Right renal pelvis (tissue), 4 donors: ENCODE data around the gene ZNF276. TPM values are rescaled to one million over a fixed set of nuclear protein-coding genes. Genes with fewer than 3 reads are reported as not detected.

Experiments used
- DNase-seq, 4 donors: peaks; one replicate each; pipeline ENCODE4 v3.0.0-alpha.2; 2013; ENCODE audit warnings: low read depth in 4 of 4, low spot score in 3 of 4, missing footprints in 1 of 4
- polyA plus RNA-seq, 4 donors: library from polyadenylated mRNA; unstranded; fragments of 120-200 nt; gene quantifications; one replicate each; pipeline ENCODE4 v1.2.1, GENCODE V29; 2013; ENCODE audit not compliant: insufficient read length in 4 of 4

The ZNF276 gene
- polyA plus RNA-seq, 4 donors = 26.6 to 31.6 (median 28.4) TPM

DNA sequence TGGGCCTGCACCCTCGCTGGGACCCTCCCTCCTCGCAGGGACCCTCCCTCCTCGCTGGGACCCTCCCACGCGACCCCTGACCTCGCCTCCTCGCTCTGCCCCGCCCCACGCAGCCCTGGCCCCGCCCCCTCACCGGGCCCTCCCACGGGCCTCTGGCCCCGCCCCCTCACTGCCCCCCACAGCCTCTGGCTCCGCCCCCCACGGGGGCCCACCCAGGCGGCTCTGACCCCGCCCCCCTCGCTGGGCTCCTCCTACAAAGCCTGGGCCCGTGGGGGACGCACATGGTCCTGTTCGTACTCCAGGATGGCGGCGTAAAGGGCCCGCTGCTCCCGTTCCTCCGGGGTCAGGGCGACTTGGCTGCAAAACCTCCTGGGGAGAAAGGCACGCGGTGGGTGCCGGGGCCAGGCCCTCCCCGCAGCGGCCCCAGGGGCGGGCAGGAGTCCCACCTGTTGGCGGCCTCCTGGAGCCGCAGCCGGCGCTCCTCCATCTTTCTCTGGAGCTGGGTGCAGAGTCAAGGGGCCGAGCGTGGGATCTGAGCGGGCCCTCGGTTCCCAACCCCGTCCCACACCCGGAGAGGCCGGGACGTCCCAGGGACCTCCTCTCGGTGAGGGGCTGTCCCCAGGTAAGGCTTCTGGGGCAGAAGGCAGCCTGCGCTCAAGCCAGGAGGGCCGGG is 9.6 kb upstream of the ZNF276 start:
- no peak for DNase-seq

GRCh38 chr16:89712274-89712781 is 9.0 kb upstream of the ZNF276 start:
- no peak for DNase-seq

- no peak for DNase-seq
Measured at GRCh38 chr16:89716493-89716892, 4.8 kb upstream of the ZNF276 start.

- no peak for DNase-seq
Measured at GRCh38 chr16:89716916-89717687, 4.2 kb upstream of the ZNF276 start.

DNA sequence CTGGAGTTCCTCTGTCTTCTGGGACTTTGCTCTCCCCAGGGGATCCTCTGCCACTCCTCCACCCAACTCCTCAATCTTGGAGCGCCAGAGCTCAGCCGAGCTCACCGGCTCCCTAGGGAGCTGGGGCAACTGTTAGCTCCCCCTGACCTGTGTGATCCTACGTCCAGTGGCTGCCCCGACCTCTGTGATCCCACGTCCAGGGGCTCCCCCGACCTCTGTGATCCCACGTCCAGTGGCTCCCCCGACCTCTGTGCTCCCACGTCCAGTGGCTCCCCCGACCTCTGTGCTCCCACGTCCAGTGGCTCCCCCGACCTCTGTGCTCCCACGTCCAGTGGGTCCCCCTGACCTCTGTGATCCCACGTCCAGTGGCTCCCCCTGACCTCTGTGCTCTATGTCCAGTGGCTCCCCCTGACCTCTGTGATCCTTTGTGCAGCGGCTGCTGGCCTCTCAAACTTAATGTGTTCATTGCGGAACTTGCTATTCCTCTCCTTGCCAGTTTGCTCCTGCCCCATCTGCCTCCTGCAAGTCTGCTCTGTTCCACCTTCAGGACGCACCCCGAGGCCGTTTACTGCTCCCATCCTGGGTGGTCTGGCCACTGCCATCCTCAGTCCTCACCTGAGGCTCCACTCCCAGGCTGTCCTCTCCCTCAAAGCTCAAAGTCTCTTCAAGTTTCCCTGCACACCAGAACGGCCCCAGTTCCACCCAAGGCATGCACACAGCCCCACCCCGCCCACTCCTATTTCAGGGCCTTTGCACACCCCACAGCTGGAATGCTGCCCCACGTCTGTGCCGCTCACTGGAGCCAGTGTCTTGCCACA is 3.4 kb upstream of the ZNF276 start:
- DNase-seq = no peak

GRCh38 chr16:89720551-89720812 is 855 bp upstream of the ZNF276 start:
- no peak for DNase-seq

DNA sequence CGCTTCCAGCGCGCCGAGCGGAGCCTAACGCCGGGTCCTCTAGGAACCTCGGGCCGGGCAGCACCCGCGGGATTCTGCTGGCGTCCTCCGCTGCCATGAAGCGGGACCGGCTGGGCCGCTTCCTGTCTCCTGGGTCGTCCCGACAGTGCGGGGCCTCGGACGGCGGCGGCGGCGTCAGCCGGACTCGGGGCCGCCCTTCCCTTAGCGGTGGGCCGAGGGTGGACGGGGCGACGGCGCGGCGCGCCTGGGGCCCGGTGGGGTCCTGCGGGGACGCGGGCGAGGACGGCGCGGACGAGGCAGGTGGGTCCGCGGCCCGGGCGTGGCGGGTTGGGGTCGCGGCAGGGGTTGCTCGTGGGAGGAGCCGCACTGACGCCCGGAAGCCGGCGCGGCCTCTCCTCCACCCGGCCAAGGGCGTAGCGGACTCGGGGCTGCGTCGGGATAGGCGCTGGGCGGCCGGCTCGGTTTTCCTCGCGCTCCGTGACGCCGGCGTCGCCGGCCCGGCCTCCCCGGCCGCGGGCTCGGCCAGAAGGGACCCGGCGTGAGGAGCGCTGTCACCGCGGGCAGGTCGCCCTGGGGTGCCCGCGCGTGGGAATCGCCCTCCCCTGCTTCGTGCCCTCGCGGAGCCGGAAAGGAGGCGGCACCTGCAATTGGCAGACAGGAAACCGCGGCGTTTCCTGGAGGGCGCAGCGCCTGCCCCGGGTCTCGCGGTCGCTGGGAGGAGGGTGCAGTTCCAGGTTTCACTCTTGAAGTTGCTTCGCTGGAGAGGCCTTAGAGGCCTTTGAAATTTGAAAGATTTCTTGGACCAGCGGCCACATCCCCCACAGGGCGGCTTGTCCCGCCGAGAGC is 432 bp downstream of the ZNF276 start:
- DNase-seq = peak in 1 of 4 donors; percentile 23

DNA sequence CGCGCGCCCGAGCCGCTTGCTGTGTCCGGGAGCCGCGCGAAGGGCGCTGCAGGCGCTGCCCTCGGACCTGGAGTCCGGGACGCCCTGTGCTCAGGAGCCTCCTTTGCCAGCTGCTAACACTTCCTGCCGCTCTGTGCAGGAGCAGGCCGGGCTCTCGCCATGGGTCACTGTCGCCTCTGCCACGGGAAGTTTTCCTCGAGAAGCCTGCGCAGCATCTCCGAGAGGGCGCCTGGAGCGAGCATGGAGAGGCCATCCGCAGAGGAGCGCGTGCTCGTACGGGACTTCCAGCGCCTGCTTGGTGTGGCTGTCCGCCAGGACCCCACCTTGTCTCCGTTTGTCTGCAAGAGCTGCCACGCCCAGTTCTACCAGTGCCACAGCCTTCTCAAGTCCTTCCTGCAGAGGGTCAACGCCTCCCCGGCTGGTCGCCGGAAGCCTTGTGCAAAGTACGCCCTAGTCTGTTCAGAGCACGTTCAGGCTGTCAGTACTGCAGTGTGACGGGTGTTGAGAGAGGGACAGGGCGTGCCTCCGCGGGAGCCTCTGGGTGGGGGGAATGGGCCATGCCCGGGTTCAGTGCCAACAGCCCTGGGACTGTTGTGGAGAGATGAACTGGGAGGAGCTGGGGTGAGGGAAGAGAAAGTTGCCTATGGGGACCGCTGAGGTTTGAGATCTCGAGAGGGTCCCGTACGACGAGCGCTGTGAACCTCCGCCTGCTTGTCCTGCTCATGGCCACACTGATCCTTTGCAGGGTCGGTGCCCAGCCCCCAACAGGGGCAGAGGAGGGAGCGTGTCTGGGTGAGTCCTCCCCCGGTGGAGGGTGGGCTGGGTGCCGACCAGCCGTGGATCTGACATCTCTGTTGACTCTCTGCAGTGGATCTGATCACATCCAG is 1.3 kb downstream of the ZNF276 start:
- no peak for DNase-seq

DNA sequence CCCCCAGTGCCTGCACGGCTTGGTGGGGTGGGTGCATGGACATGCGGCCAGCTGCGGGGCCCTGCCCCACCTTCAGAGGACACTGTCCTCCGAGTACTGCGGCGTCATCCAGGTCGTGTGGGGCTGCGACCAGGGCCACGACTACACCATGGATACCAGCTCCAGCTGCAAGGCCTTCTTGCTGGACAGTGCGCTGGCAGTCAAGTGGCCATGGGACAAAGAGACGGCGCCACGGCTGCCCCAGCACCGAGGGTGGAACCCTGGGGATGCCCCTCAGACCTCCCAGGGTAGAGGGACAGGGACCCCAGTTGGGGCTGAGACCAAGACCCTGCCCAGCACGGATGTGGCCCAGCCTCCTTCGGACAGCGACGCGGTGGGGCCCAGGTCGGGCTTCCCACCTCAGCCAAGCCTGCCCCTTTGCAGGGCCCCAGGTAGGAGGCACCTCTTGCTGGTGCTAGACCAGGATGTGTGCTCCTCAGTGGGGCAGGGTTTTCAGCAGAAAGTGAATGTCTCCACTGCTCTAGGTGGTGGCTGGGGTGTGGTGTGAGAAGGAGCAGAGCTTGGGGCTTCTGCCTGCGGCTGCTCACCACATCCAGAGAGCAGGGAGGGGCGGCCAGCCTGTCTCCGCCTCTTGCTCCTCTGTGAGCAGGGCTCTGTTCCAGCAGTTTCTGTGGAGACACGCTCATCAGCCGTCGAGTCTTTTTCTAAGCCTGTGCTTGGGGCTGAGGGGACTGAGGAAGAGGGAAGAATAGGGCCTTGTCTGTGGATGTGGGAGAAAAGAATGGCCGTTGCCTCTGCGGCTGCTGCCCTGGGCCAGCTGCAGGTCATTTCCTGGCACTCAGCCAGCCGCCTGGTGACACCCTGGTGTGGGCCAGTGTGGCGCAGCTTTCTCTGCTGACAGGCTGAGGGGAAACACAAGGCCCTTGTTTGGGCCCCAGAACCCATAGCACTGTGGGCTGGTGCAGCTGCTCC is 2.2 kb downstream of the ZNF276 start:
- DNase-seq = no peak

GRCh38 chr16:89727406-89728120 is 6.2 kb downstream of the ZNF276 start:
- no peak for DNase-seq

GRCh38 chr16:89729293-89729692 is 8.0 kb downstream of the ZNF276 start:
- no peak for DNase-seq

DNA sequence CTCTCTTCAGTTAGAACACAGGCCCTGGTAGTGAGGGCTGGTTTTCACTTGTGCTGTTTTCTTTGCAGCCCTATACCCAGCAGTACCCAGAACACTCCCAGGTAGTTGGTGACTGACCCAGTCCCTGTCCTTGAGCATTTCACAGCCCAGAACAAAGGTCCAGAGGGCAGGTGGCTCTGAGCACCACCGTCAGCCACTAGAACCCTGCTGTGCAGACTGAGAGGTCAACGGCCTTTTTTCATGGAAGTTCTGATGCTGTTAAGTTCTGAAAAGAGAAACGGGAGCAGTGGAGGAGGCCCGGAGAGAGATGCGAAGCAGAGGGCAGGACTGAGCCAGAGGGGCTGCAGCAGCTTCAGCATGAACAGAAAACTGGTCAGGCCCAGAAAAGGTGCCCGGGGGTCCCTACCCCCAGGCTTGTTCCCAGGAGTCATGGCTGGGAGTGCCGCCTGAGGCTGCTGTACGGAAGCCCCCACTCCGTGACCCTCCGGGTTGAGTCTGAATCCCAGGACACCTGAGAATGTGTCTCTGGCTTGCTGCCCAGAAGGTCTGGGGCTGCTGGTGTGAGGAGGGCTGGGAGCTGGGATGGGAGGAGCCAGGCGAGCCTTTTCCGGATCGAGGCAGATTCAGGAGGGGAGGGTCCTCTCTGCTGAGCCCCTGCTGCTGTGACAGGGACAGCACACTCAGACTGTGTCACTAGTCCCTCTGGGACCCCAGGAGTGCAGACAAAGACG is 8.7 kb downstream of the ZNF276 start:
- DNase-seq = no peak

- no peak for DNase-seq
Measured at GRCh38 chr16:89730610-89731234, 9.4 kb downstream of the ZNF276 start.

DNA sequence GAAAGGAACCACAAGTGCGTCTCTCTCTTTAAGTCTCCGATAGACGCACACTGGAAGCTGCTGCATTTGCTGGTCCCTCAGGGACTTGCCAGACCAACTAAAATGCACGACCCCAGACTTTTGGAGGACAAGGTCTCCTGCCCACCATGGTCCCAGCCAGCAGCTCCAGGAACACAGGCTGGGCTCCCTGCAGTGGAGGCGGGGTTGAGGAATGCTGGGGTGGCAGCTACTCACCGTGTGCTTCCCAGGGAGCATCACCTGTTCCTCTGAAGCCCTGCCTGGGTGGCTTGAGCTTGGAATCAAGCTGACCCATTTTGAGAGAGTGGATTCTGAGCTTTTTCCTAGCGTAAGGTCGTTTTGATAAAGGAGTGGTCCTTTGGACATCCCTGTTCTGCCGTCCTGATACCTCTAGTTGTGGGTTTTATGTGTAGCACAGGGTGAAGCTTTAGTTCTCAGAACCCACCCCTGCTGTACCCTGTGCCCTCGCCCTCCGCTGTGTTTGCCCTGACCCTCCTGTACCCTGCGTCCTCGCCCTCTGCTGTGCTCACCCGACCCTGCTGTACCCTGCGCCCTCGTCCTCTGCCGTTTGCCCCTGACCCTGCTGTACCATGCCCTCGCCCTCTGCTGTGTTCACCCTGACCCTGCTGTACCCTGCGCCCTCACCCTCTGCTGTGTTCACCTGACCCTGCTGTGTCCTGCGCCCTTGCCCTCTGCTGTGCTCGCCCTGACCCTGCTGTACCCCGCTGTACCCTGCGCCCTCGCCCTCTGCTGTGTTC is 11.0 kb downstream of the ZNF276 start:
- no peak for DNase-seq

DNA sequence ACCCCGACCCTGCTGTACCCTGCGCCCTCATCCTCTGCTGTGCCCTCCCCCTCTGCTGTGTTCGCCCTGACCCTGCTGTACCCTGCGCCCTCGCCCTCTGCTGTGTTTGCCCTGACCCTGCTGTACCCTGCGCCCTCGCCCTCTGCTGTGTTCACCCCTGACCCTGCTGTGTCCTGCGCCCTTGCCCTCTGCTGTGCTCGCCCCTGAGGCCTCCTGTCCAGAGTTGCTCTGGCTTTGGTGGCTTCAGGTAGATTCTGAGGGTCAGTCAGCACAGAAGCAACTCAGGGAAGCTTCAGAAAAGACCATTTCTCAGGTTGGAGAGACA is 11.5 kb downstream of the ZNF276 start:
- DNase-seq = no peak

DNA sequence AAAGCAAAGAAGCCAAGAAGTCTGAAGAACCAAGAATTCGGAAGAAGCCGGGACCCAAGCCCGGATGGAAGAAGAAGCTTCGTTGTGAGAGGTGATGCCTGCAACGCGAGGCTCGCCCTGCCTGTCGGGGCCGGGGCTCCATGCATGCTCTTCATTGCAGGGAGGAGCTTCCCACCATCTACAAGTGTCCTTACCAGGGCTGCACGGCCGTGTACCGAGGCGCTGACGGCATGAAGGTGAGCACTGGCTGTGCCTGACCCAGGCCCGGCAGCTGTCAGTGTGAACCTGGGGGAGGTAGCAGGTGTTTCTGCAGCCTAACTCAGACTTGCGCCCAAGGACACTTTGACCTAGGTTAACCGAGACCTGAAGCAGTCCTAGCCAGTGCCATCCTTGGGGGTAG is 12.0 kb downstream of the ZNF276 start:
- DNase-seq = no peak
